Thymus (tissue), 11 donors: ENCODE measurements around the gene CD7. TPM values are rescaled to one million over a fixed set of nuclear protein-coding genes. Genes with fewer than 3 reads are reported as not detected.

ENCODE experiments used
- DNase-seq, 9 donors: peaks; one replicate each; pipeline ENCODE4 v3.0.0-alpha.2; 2013; ENCODE audit warnings: low spot score in 9 of 9, low read depth in 6 of 9, missing footprints in 1 of 9
- H3K27ac ChIP-seq, 2 donors: one replicate each; pipeline ENCODE4 v1.5.1; 2013; ENCODE audit warnings: control low read depth in 1 of 2, low read depth in 1 of 2, low read length in 1 of 2, mild to moderate bottlenecking in 1 of 2, moderate library complexity in 1 of 2
- H3K27me3 ChIP-seq, 2 donors: one replicate each; pipeline ENCODE4 v1.5.1; 2013; ENCODE audit warnings: low read length in 1 of 2; ENCODE audit not compliant: control insufficient read depth in 2 of 2, insufficient read depth in 1 of 2
- H3K36me3 ChIP-seq, 2 donors: one replicate each; pipeline ENCODE4 v1.5.1; 2013; ENCODE audit warnings: low read length in 1 of 2, mild to moderate bottlenecking in 1 of 2, moderate library complexity in 1 of 2; ENCODE audit not compliant: control insufficient read depth in 2 of 2, insufficient read depth in 2 of 2
- H3K4me1 ChIP-seq, 2 donors: one replicate each; pipeline ENCODE4 v1.5.1; 2013; ENCODE audit warnings: low read length in 2 of 2; ENCODE audit not compliant: control insufficient read depth in 2 of 2, insufficient read depth in 2 of 2
- H3K4me3 ChIP-seq, 2 donors: one replicate each; pipeline ENCODE4 v1.5.1; 2013; ENCODE audit warnings: low read length in 2 of 2, control low read depth in 1 of 2, mild to moderate bottlenecking in 1 of 2
- H3K9me3 ChIP-seq, 2 donors: one replicate each; pipeline ENCODE4 v1.5.1; 2013; ENCODE audit warnings: low read length in 1 of 2, mild to moderate bottlenecking in 1 of 2; ENCODE audit not compliant: control insufficient read depth in 2 of 2, insufficient read depth in 1 of 2
- WGBS: extraction: QIAGEN DNeasy Blood & Tissue Kit; methylation state at CpG from one replicate; pipeline ENCODE4 v1.1.7; 2013; 5-methylcytosine and 5-hydroxymethylcytosine counted together
- polyA plus RNA-seq: library from polyadenylated mRNA; stranded (reverse); fragments of 200-250 nt; gene quantifications from one replicate; pipeline ENCODE4 v1.2.3, GENCODE V29; 2013
- total RNA-seq: library from RNA; stranded (reverse); fragments of 120-200 nt; gene quantifications from one replicate; pipeline ENCODE4 v1.2.4, GENCODE V29; 2013
- donor health status: healthy.

CD7 gene
- total and polyA plus RNA-seq, 2 donors = 67.9 to 153 TPM

DNA sequence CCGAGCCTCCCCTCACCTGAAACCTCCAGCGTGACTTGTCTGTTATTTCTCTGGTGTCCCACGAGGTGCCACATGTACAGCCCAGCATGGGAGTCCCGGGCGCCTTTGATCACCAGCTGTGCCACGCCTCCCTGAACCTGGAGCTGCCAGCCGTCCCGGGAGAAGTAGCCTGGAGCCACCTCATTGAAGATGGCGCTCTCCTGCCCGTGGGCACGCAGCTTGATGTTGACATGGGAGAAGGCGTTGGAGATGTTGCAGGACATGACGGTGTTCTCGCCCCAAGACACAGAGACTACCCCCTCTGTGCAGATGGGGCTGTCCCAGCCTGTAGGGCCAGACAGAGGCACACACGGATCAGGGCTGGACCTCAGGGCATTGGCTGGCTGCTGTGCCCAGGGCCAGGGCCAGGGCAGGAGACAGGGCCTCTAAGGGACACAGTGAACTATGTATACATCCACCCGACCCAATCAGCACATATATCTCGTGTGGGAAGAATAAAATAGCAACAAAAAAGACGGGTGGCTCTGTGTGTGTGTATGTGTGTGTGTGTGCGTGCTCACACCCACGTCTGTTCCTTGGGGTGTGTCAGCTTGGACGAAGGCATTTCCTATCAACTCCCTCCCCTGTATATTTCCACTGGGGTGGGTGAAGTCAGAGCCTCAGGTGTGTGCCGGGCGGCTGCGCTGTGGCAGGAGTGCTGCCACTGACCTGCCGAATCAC lies 7.3 kb upstream of the CD7 start:
- no peaks in the 10 kb centered on the region for H3K36me3 ChIP-seq
- peaks cover 0 to 2% of the 10 kb centered on the region in 2 donors for H3K9me3 ChIP-seq
- peaks cover 0 to 15% of the 10 kb centered on the region in 2 donors for H3K4me1 ChIP-seq
- H3K4me3 ChIP-seq = no peak overlapping the region
- no peak overlapping the region for H3K27ac ChIP-seq
- DNase-seq = no peak
- peaks cover 2 to 15% of the 10 kb centered on the region in 2 donors for H3K27me3 ChIP-seq
- WGBS = 74% methylated on average over 25 of the region's 25 CpGs

DNA sequence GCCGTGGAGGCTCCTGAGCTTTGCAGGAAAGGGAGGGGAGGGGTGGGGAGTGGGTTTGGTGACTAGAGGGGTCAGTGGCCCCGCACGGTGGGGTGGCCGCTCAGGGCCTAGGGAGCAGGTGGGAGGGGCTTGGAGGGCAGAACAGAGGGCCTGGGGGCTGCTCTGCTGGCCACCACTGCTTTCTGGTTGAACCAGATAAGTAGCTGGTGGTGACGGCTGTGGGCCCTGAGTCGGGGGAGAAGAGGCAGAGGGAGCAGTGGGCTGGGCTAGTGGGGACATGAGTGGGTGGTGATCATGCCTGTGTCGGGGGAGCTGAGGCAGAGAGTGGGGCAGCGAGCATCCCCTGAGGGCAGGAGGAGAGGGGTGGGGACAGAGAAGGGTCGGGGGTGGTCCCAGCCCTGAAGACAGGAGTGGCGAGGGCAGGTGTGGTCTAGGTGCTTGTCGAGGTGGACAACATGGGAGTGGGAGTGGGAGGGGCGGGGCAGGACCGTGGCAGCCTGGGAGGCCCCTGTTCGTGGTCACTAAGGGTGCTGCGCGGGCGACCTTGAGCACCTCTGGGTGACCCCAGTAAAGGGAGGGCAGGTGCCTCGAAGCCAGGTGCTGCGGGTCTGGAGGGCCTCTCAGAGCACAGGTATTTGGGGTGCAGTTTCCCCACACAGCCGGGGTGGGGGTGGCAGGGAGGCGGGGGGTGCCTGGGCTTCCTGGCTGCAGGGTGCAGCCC lies 6.3 kb upstream of the CD7 start:
- Histone ChIP-seq H3K4me3 (no peak overlapping the region), H3K4me1 (peaks cover 0 to 15% of the 10 kb centered on the region in 2 donors), H3K27me3 (peaks cover 2 to 14% of the 10 kb centered on the region in 2 donors), H3K36me3 (no peaks in the 10 kb centered on the region), H3K9me3 (peaks cover 0 to 13% of the 10 kb centered on the region in 2 donors), H3K27ac (no peak overlapping the region)
- WGBS = 87% methylated on average over 21 of the region's 21 CpGs
- no peak for DNase-seq

DNA sequence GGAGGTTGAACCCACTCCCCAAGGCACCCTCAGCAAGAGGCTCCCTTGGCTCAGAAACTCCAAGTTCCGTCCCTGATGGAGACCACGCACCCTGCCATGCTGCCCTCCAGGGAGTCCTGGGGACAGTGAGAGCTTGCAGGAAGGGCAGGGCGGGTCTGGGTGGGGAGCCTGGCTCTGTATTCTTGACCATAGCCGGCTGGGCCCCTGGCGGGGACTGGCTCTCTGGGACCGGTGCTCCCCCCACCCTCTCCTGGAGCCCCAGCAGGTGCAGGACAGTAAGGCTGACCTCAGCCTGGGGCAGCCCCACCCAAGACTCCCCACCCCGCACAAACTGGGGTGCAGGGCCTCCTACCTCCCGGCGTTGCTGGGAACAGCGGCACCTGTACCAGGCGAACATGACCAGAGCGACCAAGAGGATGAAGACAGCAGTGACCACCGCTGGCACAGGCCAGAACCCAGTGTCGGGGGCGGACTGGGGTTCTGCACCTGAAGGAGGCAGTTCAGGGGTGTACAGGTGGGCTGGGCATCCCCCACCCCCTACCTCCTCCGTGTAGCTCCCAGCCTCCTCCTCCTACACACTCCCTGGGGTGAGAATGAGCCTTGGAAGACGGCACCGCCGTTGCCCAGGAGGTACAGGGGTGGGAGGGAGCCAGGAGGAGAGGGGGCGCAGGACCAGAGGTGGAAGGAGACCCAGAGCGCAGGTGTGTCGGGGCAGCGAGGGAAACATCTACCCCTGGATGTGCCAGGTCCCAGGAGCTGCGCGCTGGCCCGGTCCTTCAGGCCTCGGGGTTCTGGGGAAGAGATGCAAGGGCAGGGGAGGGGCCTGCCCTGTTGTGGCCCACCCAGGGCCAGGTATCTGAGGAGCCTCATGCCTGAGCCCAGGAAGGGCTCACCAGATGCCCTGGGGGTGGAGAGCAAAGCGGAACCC lies 5.4 kb upstream of the CD7 start:
- DNase-seq = no peak
- 97% methylated on average over 28 of the region's 28 CpGs for WGBS
- Histone ChIP-seq H3K27me3 (peaks cover 2 to 14% of the 10 kb centered on the region in 2 donors), H3K27ac (no peak overlapping the region), H3K4me1 (peaks cover under 1 to 17% of the 10 kb centered on the region in 2 donors), H3K9me3 (peaks cover 0 to 16% of the 10 kb centered on the region in 2 donors), H3K36me3 (no peaks in the 10 kb centered on the region), H3K4me3 (no peak overlapping the region)

DNA sequence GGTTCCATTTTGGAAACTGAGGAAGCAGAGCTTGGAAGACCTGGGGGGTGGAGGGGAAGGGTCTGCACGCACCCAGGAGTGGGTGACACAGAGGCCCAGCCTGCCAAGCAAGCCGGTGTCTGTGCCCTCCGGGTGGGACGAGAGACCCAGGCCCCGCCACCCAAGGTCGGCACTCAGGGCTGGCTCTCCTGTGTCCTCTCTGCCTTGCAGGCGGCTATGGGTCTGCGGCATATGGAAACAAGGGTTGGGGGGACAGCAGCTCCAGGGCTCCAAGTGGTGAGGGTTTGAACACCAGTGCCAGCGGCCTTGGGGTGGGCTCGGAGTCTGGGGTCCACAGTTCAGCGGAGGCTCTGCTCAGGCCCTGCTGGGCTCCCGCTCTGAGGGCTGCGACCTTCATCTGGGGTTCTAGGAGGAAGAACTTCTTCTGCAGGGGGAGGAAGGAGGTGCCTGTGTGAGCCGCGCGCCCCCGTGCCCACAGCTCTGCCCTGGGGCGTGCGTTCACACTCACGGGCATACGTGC lies 4.6 kb upstream of the CD7 start:
- H3K27me3 ChIP-seq = peaks cover 2 to 17% of the 10 kb centered on the region in 2 donors
- no peak for DNase-seq
- no peak overlapping the region for H3K4me3 ChIP-seq
- H3K27ac ChIP-seq = no peak overlapping the region
- WGBS = 69% methylated on average over 21 of the region's 21 CpGs
- H3K36me3 ChIP-seq = no peaks in the 10 kb centered on the region
- H3K9me3 ChIP-seq = peaks cover 0 to 16% of the 10 kb centered on the region in 2 donors
- H3K4me1 ChIP-seq = peaks cover 4 to 25% of the 10 kb centered on the region in 2 donors

DNA sequence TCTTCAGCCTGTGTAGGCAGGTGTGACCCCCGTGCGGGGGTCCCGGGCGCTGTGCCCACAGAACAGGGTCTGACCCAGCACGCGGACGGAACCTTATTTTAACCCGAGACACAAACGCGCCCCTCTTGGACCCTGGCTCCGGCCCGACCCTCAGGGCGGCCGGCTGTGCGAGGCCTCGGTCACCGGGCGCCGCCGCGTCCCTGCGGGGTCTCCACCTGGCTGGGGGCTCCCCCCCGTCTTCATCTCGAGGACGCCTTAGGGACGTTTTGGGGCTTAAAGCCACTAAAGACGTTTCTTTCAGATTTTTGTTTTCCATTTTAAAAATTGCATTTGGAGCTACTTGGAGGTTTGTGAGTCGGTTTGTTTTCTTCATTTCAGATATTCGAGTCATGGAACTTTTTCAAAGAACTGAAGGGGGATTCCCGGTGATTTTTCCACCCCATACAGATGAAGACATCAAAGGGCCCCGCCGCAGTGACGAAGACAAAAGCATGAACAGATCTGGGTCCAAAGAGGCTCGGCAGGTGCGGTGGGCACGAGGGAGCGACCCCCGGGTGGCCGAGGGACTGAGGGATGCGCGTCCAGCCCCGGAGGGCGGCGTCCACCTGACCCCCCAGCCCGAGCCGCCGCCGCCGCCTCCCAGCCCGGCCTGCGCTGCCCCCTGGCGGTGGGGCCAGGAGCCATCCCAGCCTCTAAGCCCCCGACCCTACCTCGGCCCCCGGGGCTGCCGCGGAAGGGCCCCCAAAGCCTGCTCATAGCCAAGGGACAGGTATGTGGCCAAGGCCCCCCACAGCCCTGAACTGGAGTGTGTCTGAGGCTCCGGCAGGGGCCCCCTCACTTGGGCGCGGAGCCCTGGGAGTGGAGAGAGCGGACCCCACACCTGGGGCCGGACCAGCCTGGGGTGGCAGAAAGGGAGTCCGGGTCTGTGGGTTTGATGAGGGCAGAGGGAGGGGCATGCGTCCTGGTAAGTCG lies 3.8 kb upstream of the CD7 start:
- peaks cover 7 to 33% of the 10 kb centered on the region in 2 donors for H3K4me1 ChIP-seq
- H3K36me3 ChIP-seq = no peaks in the 10 kb centered on the region
- DNase-seq = peak in 1 of 9 donors; percentile 59
- no peak overlapping the region for H3K27ac ChIP-seq
- 54% methylated on average over 65 of the region's 65 CpGs for WGBS
- H3K9me3 ChIP-seq = peaks cover 0 to 16% of the 10 kb centered on the region in 2 donors
- H3K27me3 ChIP-seq = peaks cover 2 to 18% of the 10 kb centered on the region in 2 donors
- peak overlapping the region in 1 of 2 donors; percentile 22 for H3K4me3 ChIP-seq

DNA sequence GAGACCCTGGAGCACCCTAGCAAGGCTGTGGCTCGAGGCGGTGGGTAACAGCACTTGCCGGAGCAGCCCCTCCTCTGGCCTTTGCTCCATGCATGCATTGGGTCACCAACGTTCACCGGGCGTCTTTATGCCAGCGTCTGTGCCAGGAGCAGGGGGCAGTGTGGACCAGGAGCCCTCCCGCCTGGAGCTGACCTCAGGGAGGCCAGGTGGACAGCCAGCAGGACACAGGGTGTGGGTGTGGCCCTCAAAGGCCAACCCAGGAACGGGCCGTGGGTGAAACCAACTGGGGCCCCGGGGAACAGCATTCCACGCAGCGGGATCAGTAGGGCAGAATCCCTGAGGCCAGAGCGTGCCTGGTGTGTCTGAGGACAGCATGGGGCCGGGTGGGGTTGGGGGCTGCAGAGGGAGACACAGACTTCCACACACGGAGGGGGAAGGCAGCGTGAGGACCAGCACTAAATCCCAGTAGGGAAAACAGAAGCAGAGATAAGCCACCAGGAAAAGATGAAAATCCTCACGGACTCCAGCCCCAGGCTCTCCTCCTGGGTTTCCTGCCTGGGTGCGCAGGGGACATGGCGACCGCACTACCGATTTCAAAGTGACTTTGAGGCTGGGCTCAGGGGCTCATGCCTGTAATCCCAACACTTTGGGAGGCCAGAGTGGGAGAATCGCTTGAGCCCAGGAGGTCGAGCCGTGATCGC lies 2.9 kb upstream of the CD7 start:
- H3K27ac ChIP-seq = peak overlapping the region in 1 of 2 donors; percentile 18
- no peak for DNase-seq
- H3K9me3 ChIP-seq = peaks cover 0 to 16% of the 10 kb centered on the region in 2 donors
- H3K4me3 ChIP-seq = no peak overlapping the region
- H3K36me3 ChIP-seq = peaks cover 0 to 1% of the 10 kb centered on the region in 2 donors
- peaks cover 17 to 42% of the 10 kb centered on the region in 2 donors for H3K4me1 ChIP-seq
- 94% methylated on average over 26 of the region's 26 CpGs for WGBS
- H3K27me3 ChIP-seq = peaks cover 0 to 27% of the 10 kb centered on the region in 2 donors

DNA sequence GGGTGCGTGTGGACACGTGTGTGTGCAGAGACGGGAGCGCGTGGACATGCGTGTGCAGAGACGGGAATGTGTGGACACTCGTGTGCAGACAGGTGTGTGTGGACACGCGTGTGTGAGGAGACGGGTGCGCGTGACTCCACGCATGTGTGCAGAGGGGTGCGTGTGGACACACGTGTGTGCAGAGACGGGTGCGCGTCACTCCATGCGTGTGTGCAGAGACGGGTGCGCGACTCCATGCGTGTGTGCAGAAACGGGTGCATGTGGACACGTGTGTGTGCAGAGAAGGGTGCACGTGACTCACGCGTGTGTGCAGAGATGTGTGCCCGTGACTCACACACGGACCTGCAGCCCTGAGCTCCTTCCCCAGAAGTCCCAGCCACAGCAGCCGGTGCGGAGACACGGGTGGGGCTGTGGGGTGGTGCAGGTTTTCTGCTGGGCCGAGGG lies 2.2 kb upstream of the CD7 start:
- Histone ChIP-seq H3K36me3 (peaks cover 5 to 6% of the 10 kb centered on the region in 2 donors), H3K9me3 (peaks cover 0 to 16% of the 10 kb centered on the region in 2 donors), H3K27ac (no peak overlapping the region), H3K4me1 (peaks cover 18 to 49% of the 10 kb centered on the region in 2 donors), H3K4me3 (no peak overlapping the region), H3K27me3 (peaks cover 0 to 29% of the 10 kb centered on the region in 2 donors)
- no peak for DNase-seq
- 97% methylated on average over 35 of the region's 35 CpGs for WGBS
